Breast epithelium (tissue), 4 donors: ENCODE results near the gene SLC49A4. TPM values are rescaled to one million over a fixed set of nuclear protein-coding genes. Genes with fewer than 3 reads are reported as not detected.

Source experiments
- DNase-seq, 2 donors: peaks; one replicate each; pipeline ENCODE4 v3.0.0-alpha.2; 2019; ENCODE audit warnings: low spot score in 2 of 2
- H3K27ac ChIP-seq, 2 donors: fragments of 200-600 bp; sonication (generic) in 1 of 2; one replicate each; pipeline ENCODE4 v1.5.1; 2016 to 2019; ENCODE audit warnings: mild to moderate bottlenecking in 1 of 2
- H3K27me3 ChIP-seq, 2 donors: fragments of 200-600 bp; sonication (generic) in 1 of 2; one replicate each; pipeline versions ENCODE4 v1.5.1 to v1.6.0; 2017 to 2019; ENCODE audit warnings: control low read depth in 1 of 2, mild to moderate bottlenecking in 1 of 2
- H3K36me3 ChIP-seq: fragments of 200-600 bp; one replicate; pipeline ENCODE4 v1.5.1; 2019
- H3K4me1 ChIP-seq, 2 donors: fragments of 200-600 bp; sonication (generic); one replicate each; pipeline ENCODE4 v1.5.1; 2016 to 2019; ENCODE audit warnings: control low read depth in 1 of 2
- H3K4me3 ChIP-seq, 3 donors: fragments of 200-600 bp; sonication (generic); 1 replicate in 2 of 3; 2 replicates in 1 of 3; pipeline ENCODE4 v1.5.1; 2016 to 2019; ENCODE audit warnings: mild to moderate bottlenecking in 3 of 3, moderate library complexity in 2 of 3
- H3K9me3 ChIP-seq, 2 donors: fragments of 200-600 bp; sonication (generic) in 1 of 2; one replicate each; pipeline ENCODE4 v1.5.1; 2016 to 2019; ENCODE audit warnings: control low read depth in 1 of 2
- CTCF ChIP-seq, 3 donors: fragments of 450-650 bp; IDR thresholded peaks; one replicate each; pipeline ENCODE4 v1.5.1; 2016 to 2017; ENCODE audit warnings: antibody characterized with exemption in 3 of 3, mild to moderate bottlenecking in 3 of 3, moderate library complexity in 3 of 3
- POLR2A ChIP-seq: fragments of 450-650 bp; IDR thresholded peaks from one replicate; pipeline ENCODE4 v1.6.1; 2016; ENCODE audit warnings: antibody characterized with exemption, mild to moderate bottlenecking, moderate library complexity
- POLR2AphosphoS5 ChIP-seq, 3 donors: sonication (generic); formaldehyde crosslinking; IDR thresholded peaks; one replicate each; pipeline ENCODE4 v1.6.1; 2017; ENCODE audit warnings: antibody characterized with exemption in 3 of 3
- intact Hi-C: fragments of 100-400 bp; cut with DNase I; formaldehyde crosslinking; loops from one replicate; pipeline ENCODE4 v1.15.1; 2023; ENCODE audit warnings: low total_unique reads
- total RNA-seq, 3 donors: library from RNA; depleted of rRNA; stranded (reverse); fragments of >200 nt; gene quantifications; one replicate each; pipeline ENCODE4 v1.1.0, GENCODE V29; 2016

SLC49A4 gene
- total RNA-seq, 3 donors from 2014 or later: 14.1 to 17.7 (median 17.6) TPM

- TF ChIP-seq CTCF (IDR thresholded peaks at IDR 0.05): no peak
- no peak for TF ChIP-seq POLR2A
- TF ChIP-seq POLR2AphosphoS5 (IDR thresholded peaks at IDR 0.05): no peak
- Histone ChIP-seq H3K4me3 (no peak overlapping the region), H3K4me1 (no peaks in the 10 kb centered on the region), H3K9me3 (no peaks in the 10 kb centered on the region), H3K27me3 (no peaks in the 10 kb centered on the region), H3K36me3 (no peaks in the 10 kb centered on the region), H3K27ac (no peak overlapping the region)
- no peak for DNase-seq
- intact Hi-C loops: no loop called here
Measured at GRCh38 chr3:122802323-122802722, 7.5 kb downstream of the SLC49A4 start.

GRCh38 chr3:122803977-122804376, 9.1 kb downstream of the SLC49A4 start:
- H3K4me3 ChIP-seq: no peak overlapping the region
- no peak for TF ChIP-seq POLR2AphosphoS5 (IDR thresholded peaks at IDR 0.05)
- no peak for TF ChIP-seq POLR2A
- no peak for TF ChIP-seq CTCF (IDR thresholded peaks at IDR 0.05)
- H3K27me3 ChIP-seq: no peaks in the 10 kb centered on the region
- no peaks in the 10 kb centered on the region for H3K9me3 ChIP-seq
- intact Hi-C loops: no loop called here
- DNase-seq: no peak
- no peak overlapping the region for H3K27ac ChIP-seq
- H3K36me3 ChIP-seq: no peaks in the 10 kb centered on the region
- no peaks in the 10 kb centered on the region for H3K4me1 ChIP-seq

GRCh38 chr3:122810734-122811133, 15.9 kb downstream of the SLC49A4 start:
- TF ChIP-seq POLR2AphosphoS5 (IDR thresholded peaks at IDR 0.05): no peak
- no peak for TF ChIP-seq POLR2A
- no peak for TF ChIP-seq CTCF (IDR thresholded peaks at IDR 0.05)
- Histone ChIP-seq H3K4me1 (no peaks in the 10 kb centered on the region), H3K36me3 (no peaks in the 10 kb centered on the region), H3K4me3 (no peak overlapping the region), H3K27me3 (no peaks in the 10 kb centered on the region), H3K27ac (no peak overlapping the region), H3K9me3 (no peaks in the 10 kb centered on the region)
- no peak for DNase-seq
- intact Hi-C loops: no loop called here

GRCh38 chr3:122816587-122816986, 21.7 kb downstream of the SLC49A4 start:
- TF ChIP-seq POLR2A: no peak
- TF ChIP-seq POLR2AphosphoS5 (IDR thresholded peaks at IDR 0.05): no peak
- no peak for TF ChIP-seq CTCF (IDR thresholded peaks at IDR 0.05)
- no peaks in the 10 kb centered on the region for H3K4me1 ChIP-seq
- no peak overlapping the region for H3K4me3 ChIP-seq
- H3K27me3 ChIP-seq: no peaks in the 10 kb centered on the region
- DNase-seq: no peak
- intact Hi-C loops: no loop called here
- H3K9me3 ChIP-seq: no peaks in the 10 kb centered on the region
- no peak overlapping the region for H3K27ac ChIP-seq
- no peaks in the 10 kb centered on the region for H3K36me3 ChIP-seq

GRCh38 chr3:122824465-122825381, 29.9 kb downstream of the SLC49A4 start:
- no peak for DNase-seq
- Histone ChIP-seq H3K27me3 (no peaks in the 10 kb centered on the region), H3K36me3 (no peaks in the 10 kb centered on the region), H3K27ac (no peak overlapping the region), H3K4me1 (no peaks in the 10 kb centered on the region), H3K4me3 (no peak overlapping the region), H3K9me3 (no peaks in the 10 kb centered on the region)
- TF ChIP-seq POLR2A (no peak), CTCF (IDR thresholded peaks at IDR 0.05) (no peak), POLR2AphosphoS5 (IDR thresholded peaks at IDR 0.05) (no peak)
- intact Hi-C loops: no loop called here
